HG03565 (cell line): ENCODE results near the gene RPP25L.
"Not testable (repeated sequence)": the region's sequence is repeated elsewhere in the genome, so short reads cannot be mapped to it uniquely, and the experiment has no call there.

Source experiments
- ATAC-seq: cut with Tn5 transposase; IDR thresholded peaks from one replicate; pipeline ENCODE4 v1.9.1; 2021; ENCODE audit warnings: mild to moderate bottlenecking, moderate library complexity; ENCODE audit not compliant: unreplicated experiment

RPP25L gene

GRCh38 chr9:34611811-34612787, at the start of gene RPP25L:
RPP25L (minus strand) TSS chr9:34612097; CDS start chr9:34611296, 801 bp downstream.
- peak; percentile 69 for ATAC-seq

- ATAC-seq, result no peak
Observed at GRCh38 chr9:34659592-34660253, 47.8 kb upstream of the RPP25L start.

GRCh38 chr9:34658461-34658860, 46.6 kb upstream of the RPP25L start:
- no peak for ATAC-seq

GRCh38 chr9:34656992-34657391, 45.1 kb upstream of the RPP25L start:
- ATAC-seq, result no peak

- ATAC-seq, result no peak
Observed at GRCh38 chr9:34655394-34655793, 43.5 kb upstream of the RPP25L start.

- ATAC-seq, result no peak
Observed at GRCh38 chr9:34654323-34655051, 42.6 kb upstream of the RPP25L start.

GRCh38 chr9:34653151-34654072, 41.5 kb upstream of the RPP25L start:
- ATAC-seq, result no peak

GRCh38 chr9:34652602-34653000, 40.7 kb upstream of the RPP25L start:
- no peak for ATAC-seq

GRCh38 chr9:34651876-34652601, 40.1 kb upstream of the RPP25L start, which contains the start of gene IL11RA:
IL11RA (plus strand) TSS chr9:34652185; CDS start chr9:34655218, 3,033 bp downstream.
- no peak for ATAC-seq

- ATAC-seq, result no peak
Observed at GRCh38 chr9:34651321-34651720, 39.4 kb upstream of the RPP25L start.

GRCh38 chr9:34650816-34651215, 38.9 kb upstream of the RPP25L start:
- no peak for ATAC-seq

- no peak for ATAC-seq
Observed at GRCh38 chr9:34648673-34649072, 36.8 kb upstream of the RPP25L start.

GRCh38 chr9:34647651-34648050, 35.8 kb upstream of the RPP25L start:
- ATAC-seq, result no peak

- peak; percentile 12 for ATAC-seq
Observed at GRCh38 chr9:34647084-34647403, 35.1 kb upstream of the RPP25L start.

- peak; percentile 67 for ATAC-seq
Observed at GRCh38 chr9:34646211-34647083, 34.5 kb upstream of the RPP25L start, which contains the start of gene GALT. GALT (plus strand) TSS chr9:34646675; CDS start chr9:34646705, 30 bp downstream.

GRCh38 chr9:34644766-34645314, 32.9 kb upstream of the RPP25L start:
- no peak for ATAC-seq

- no peak for ATAC-seq
Observed at GRCh38 chr9:34642679-34643078, 30.8 kb upstream of the RPP25L start.

GRCh38 chr9:34639322-34639721, 27.4 kb upstream of the RPP25L start:
- not testable (repeated sequence) for ATAC-seq
